Adrenal gland (tissue), 12 donors: ENCODE measurements around the gene MMEL1. TPM values are rescaled to one million over a fixed set of nuclear protein-coding genes. Genes with fewer than 3 reads are reported as not detected.

ENCODE experiments used
- DNase-seq, 7 donors: peaks; one replicate each; pipeline ENCODE4 v3.0.0-alpha.2; 2019 to 2020
- H3K27ac ChIP-seq, 5 donors: fragments of 200-600 bp; sonication (generic) in 4 of 5; 1 replicate in 3 of 5; 2 replicates in 2 of 5; pipeline versions ENCODE4 v1.5.1 to v1.8.0; 2016 to 2020; ENCODE audit warnings: mild to moderate bottlenecking in 1 of 5
- H3K27me3 ChIP-seq: fragments of 200-600 bp; 2 replicates; pipeline ENCODE4 v1.8.0; 2021
- H3K36me3 ChIP-seq, 2 donors: fragments of 200-600 bp; replicated peaks in 1 of 2; 1 replicate in 1 of 2; 2 replicates in 1 of 2; pipeline versions ENCODE4 v1.5.1 to v1.8.0; 2018 to 2022
- H3K4me1 ChIP-seq, 2 donors: fragments of 200-600 bp; replicated peaks in 1 of 2; 1 replicate in 1 of 2; 2 replicates in 1 of 2; pipeline versions ENCODE4 v1.5.1 to v1.8.0; 2018 to 2021
- H3K4me3 ChIP-seq, 4 donors: fragments of 200-600 bp; sonication (generic) in 3 of 4; one replicate each; pipeline ENCODE4 v1.5.1; 2016 to 2018
- H3K9me3 ChIP-seq, 3 donors: fragments of 200-600 bp; sonication (generic) in 1 of 3; replicated peaks in 1 of 3; 1 replicate in 2 of 3; 2 replicates in 1 of 3; pipeline versions ENCODE4 v1.5.1 to v1.8.0; 2016 to 2021
- POLR2A ChIP-seq, 2 donors: fragments of 450-650 bp; IDR thresholded peaks; one replicate each; pipeline ENCODE4 v1.6.1; 2017; ENCODE audit warnings: antibody characterized with exemption in 2 of 2, mild to moderate bottlenecking in 2 of 2, moderate library complexity in 1 of 2
- WGBS, 4 donors: extraction: QIAGEN DNeasy Blood & Tissue Kit in 2 of 4; methylation state at CpG; one replicate each; pipeline versions ENCODE4 v1.1.5 to v1.1.7; 2013 to 2017; 5-methylcytosine and 5-hydroxymethylcytosine counted together
- intact Hi-C, 2 donors: fragments of 100-400 bp; cut with DNase I; formaldehyde crosslinking; loops; one replicate each; pipeline versions ENCODE4 v1.14.1 to v1.15.0; 2022 to 2023
- polyA plus RNA-seq, 3 donors: library from polyadenylated mRNA; stranded (reverse); fragments of 200-250 nt in 2 of 3; fragments of 350-450 nt in 1 of 3; fragmentation: Illumina TruSeq in 1 of 3; extraction: RNeasy Lipid Tissue Mini Kit (QIAGEN cat#74804) in 1 of 3; gene quantifications; one replicate each; pipeline ENCODE4 v1.2.3, GENCODE V29; 2013 to 2014
- total RNA-seq, 9 donors: library from RNA; depleted of rRNA in 4 of 9; stranded (reverse); fragments of >200 nt in 4 of 9; fragments of 120-200 nt in 1 of 9; fragmentation: NEBNext Ultra II Directional in 1 of 9; extraction: Animal tissue kit (Norgen Biotek cat#: 25700) in 1 of 9; gene quantifications; one replicate each; pipeline versions ENCODE4 v1.1.0 to v1.2.4, GENCODE V29; 2013 to 2023
- TF ChIP-seq, protein P1 (sequence below), 6 experiments: fragments of 450-650 bp in 4 of 6; fragments of 200-600 bp in 2 of 6; sonication (generic) in 1 of 6; IDR thresholded peaks; 1 replicate in 5 of 6; 2 replicates in 1 of 6; pipeline versions ENCODE4 v1.5.1 to v1.8.0; 2016 to 2021; ENCODE audit warnings: antibody characterized with exemption in 6 of 6, mild to moderate bottlenecking in 2 of 6, moderate library complexity in 1 of 6
- donor health status: healthy with polysubstance abuse.
- donor health status: Bipolar disorder and iron deficiency.
- donor health status: DM: yes; HTN: yes; CAD: no.
- donor health status: DM: no; HTN: no; CAD: no.
- donor health status: DM: no; HTN: no; CAD: no.
- donor health status: DM: yes; HTN: yes; CAD: no.

MMEL1 gene
- total and polyA plus RNA-seq, 12 donors = 0.30 to 8.2 (median 2.6) TPM

DNA sequence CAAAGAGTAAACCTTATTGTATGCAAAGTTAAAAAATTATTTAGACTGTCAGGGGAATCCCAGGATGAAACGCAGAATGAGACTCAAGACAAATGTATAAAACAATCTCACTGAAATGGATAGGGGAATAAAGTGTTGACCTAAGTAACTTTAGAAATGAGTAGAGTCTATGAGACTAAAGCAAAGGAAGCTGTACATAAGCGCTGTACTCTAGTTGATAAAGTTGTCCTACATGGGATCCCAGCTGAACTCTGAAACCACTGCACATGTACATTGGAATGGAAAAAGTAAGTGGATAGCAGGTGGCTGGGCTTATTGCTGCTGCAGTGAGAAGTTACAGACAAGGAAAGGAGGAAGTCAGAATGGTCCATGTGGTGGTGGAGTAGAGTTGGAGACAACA is 18.7 kb downstream of the MMEL1 start:
- Histone ChIP-seq H3K27ac (no peak overlapping the region), H3K4me3 (no peak overlapping the region), H3K9me3 (peaks cover 0 to 3% (median 0%) of the 10 kb centered on the region in 3 donors), H3K27me3 (no peaks in the 10 kb centered on the region), H3K36me3 (no peaks in the 10 kb centered on the region), H3K4me1 (no peaks in the 10 kb centered on the region)
- intact Hi-C loops = no loop called here
- WGBS, 4 donors = 84 to 98% (median 89%) methylated on average over 2 of the region's 2 CpGs
- TF ChIP-seq, protein P1, sequence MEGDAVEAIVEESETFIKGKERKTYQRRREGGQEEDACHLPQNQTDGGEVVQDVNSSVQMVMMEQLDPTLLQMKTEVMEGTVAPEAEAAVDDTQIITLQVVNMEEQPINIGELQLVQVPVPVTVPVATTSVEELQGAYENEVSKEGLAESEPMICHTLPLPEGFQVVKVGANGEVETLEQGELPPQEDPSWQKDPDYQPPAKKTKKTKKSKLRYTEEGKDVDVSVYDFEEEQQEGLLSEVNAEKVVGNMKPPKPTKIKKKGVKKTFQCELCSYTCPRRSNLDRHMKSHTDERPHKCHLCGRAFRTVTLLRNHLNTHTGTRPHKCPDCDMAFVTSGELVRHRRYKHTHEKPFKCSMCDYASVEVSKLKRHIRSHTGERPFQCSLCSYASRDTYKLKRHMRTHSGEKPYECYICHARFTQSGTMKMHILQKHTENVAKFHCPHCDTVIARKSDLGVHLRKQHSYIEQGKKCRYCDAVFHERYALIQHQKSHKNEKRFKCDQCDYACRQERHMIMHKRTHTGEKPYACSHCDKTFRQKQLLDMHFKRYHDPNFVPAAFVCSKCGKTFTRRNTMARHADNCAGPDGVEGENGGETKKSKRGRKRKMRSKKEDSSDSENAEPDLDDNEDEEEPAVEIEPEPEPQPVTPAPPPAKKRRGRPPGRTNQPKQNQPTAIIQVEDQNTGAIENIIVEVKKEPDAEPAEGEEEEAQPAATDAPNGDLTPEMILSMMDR (IDR thresholded peaks at IDR 0.05) = no peak
- no peak for TF ChIP-seq POLR2A (IDR thresholded peaks at IDR 0.05)
- DNase-seq = no peak

DNA sequence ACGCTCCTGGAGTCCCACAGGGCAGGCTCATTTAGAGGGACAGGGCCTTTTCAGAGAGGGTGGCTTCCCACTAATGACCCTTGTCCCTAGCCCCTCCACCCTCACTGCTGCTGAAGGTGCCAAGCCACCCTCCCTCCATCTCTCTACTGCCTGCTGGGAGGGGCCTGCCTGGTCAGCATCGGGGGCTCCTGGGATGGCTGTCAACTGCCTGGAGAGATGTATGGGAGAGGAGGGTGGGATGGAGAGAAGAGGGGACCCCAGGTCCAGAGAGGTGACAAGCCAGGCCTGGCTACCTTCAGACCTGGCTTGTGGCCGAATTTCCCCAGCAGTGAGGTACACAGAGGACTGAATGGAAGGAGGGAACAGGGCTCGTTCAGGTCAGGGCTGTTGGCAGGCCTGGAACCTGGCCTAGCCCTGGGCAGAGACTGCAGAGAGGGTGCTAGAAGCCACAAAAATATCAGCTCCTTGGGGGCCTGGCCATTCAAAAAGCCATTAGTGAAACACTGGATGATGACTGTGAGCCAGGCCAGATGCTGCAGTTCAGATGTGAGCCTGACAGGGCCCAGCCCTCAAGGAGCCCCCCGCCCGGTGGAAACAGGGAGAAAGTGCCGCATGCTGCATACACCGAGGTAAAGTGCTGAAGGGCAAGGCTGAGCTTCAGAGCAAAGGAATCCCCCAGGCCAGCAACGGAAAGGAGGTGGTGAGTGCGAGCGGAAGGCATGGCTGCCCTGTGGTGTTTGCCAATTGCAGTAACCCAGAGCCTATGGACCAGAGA is 20.0 kb downstream of the MMEL1 start:
- DNase-seq = peak in 1 of 7 donors; percentile 11
- no peak overlapping the region for H3K27ac ChIP-seq
- no peaks in the 10 kb centered on the region for H3K27me3 ChIP-seq
- intact Hi-C loops = no loop called here
- 73 to 94% (median 89%) methylated on average over 7 to 11 of the region's 11 CpGs for WGBS, 4 donors
- no peaks in the 10 kb centered on the region for H3K4me1 ChIP-seq
- H3K36me3 ChIP-seq = no peaks in the 10 kb centered on the region
- H3K9me3 ChIP-seq = peaks cover 0 to 3% (median 0%) of the 10 kb centered on the region in 3 donors
- TF ChIP-seq, protein P1 (IDR thresholded peaks at IDR 0.05) = no peak
- no peak for TF ChIP-seq POLR2A (IDR thresholded peaks at IDR 0.05)
- no peak overlapping the region for H3K4me3 ChIP-seq

DNA sequence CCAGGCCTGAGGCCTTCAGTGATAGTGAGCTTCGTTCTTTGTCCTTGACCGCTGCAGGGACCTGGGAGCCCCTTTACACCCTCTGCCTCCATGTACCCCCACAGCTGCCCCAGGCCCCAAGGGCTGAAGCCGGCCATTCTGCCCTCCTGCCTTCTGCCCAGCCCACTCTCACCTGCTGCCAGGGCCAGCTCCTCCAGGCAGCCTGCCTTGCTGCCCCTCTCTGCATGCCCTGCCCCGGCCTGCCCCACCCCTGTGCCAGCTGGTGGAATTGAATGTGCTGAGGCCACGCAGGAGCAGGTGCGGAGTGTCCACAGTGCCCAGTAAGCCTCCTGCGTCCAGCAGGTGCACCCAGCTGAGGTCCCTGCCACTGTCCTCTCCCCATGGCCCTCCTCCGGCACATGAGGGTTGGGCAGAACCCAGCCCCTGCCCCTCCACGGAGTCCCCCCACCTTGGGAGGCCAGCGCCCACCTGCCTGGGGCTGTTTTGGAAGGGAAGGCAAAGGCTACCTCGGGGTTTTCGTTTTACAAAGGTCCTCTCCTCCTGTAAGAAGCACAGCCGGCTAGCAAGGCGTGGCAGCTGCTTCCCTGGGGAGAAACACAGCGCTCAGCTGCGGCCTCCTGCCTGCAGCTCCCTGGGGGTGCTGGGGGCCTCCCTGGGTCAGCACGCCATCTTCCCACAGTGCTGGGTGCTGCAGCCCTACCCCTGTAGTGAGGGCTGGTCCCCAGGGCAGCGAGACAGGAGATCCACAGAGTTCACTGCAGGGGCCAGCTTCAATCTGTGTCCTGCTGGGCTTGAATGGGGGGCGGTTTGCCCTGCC is 21.0 kb downstream of the MMEL1 start:
- no peaks in the 10 kb centered on the region for H3K27me3 ChIP-seq
- 75 to 86% (median 84%) methylated on average over 6 to 19 of the region's 19 CpGs for WGBS, 4 donors
- no peak for TF ChIP-seq POLR2A (IDR thresholded peaks at IDR 0.05)
- TF ChIP-seq, protein P1 (IDR thresholded peaks at IDR 0.05) = no peak
- DNase-seq = peak in 2 of 7 donors; percentile 4 to 9
- no peaks in the 10 kb centered on the region for H3K36me3 ChIP-seq
- H3K4me1 ChIP-seq = no peaks in the 10 kb centered on the region
- H3K9me3 ChIP-seq = peaks cover 0 to 3% (median 0%) of the 10 kb centered on the region in 3 donors
- H3K4me3 ChIP-seq = no peak overlapping the region
- no peak overlapping the region for H3K27ac ChIP-seq
- intact Hi-C loops = no loop called here

DNA sequence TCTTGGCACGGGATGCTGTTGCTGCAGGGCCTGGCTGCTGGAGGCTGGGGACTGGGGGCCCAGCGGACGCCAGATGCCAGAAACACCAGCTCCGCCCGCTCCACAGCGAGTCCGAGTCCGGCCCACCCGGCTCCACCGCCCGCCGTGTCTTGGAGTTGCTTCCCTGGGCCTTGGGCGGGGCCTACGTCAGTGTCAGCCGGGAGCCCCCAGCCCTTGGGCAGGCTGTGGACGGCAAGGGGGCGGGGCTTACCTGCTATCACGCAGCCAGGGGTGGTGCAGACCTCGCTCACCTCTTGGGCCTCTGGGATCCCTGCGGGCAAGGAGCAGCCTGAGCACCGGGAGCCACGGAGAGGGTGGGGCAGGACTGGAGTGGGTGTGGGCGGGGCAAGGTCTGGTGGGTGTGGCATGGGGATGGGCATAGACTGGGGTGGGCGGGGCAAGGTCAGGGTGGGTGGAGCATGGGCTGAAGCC is 21.8 kb downstream of the MMEL1 start:
- no peaks in the 10 kb centered on the region for H3K4me1 ChIP-seq
- H3K9me3 ChIP-seq = peaks cover 0 to 3% (median 0%) of the 10 kb centered on the region in 3 donors
- intact Hi-C loops = no loop called here
- DNase-seq = peak in 4 of 7 donors; percentile 18 to 45 (median 35)
- no peak overlapping the region for H3K27ac ChIP-seq
- no peak overlapping the region for H3K4me3 ChIP-seq
- no peak for TF ChIP-seq POLR2A (IDR thresholded peaks at IDR 0.05)
- TF ChIP-seq, protein P1 (IDR thresholded peaks at IDR 0.05) = no peak
- 14 to 46% (median 28%) methylated on average over 2 to 24 of the region's 24 CpGs for WGBS, 4 donors
- no peaks in the 10 kb centered on the region for H3K36me3 ChIP-seq
- H3K27me3 ChIP-seq = peaks cover 3% of the 10 kb centered on the region
